IMR-90 (cell line): ENCODE measurements around the gene GAB1.

ENCODE experiments used
- BHLHE40 ChIP-seq: fragments of 150-350 bp; IDR thresholded peaks from 2 replicates; pipeline ENCODE4 v1.6.1; 2016; ENCODE audit warnings: mild to moderate bottlenecking, low read depth, low read length
- CEBPB ChIP-seq: IDR thresholded peaks from 2 replicates; pipeline ENCODE4 v1.6.1; 2012; ENCODE audit warnings: low read depth, low read length, improper control_type of control experiment
- MAFK ChIP-seq: IDR thresholded peaks from 2 replicates; pipeline ENCODE4 v1.6.1; 2012; ENCODE audit warnings: low read depth, low read length, improper control_type of control experiment
- MXI1 ChIP-seq: IDR thresholded peaks from 2 replicates; pipeline ENCODE4 v1.6.1; 2012; ENCODE audit warnings: low read depth, mild to moderate bottlenecking, low read length, moderate library complexity, borderline replicate concordance
- POLR2A ChIP-seq: IDR thresholded peaks from 2 replicates; pipeline ENCODE4 v1.6.1; 2012; ENCODE audit warnings: mild to moderate bottlenecking, low read depth, low read length
- RAD21 ChIP-seq: IDR thresholded peaks from 2 replicates; pipeline ENCODE4 v1.6.1; 2012; ENCODE audit warnings: low read length, improper control_type of control experiment
- RCOR1 ChIP-seq: IDR thresholded peaks from 2 replicates; pipeline ENCODE4 v1.6.1; 2012; ENCODE audit warnings: mild to moderate bottlenecking, low read length, improper control_type of control experiment; ENCODE audit not compliant: insufficient replicate concordance
- RFX5 ChIP-seq: IDR thresholded peaks from 2 replicates; pipeline ENCODE4 v1.8.0; 2012; ENCODE audit warnings: low read depth, mild to moderate bottlenecking, low read length, moderate library complexity
- SMC3 ChIP-seq: fragments of 150-350 bp; IDR thresholded peaks from 2 replicates; pipeline ENCODE4 v1.6.1; 2016; ENCODE audit warnings: low read depth, mild to moderate bottlenecking, antibody characterized with exemption, low read length, moderate library complexity
- TF ChIP-seq, protein P1 (sequence below): conservative IDR thresholded peaks from 2 replicates; pipeline ENCODE4 v1.5.1; 2012; ENCODE audit warnings: mild to moderate bottlenecking, low read depth, low read length, improper control_type of control experiment
- TF ChIP-seq, protein P2 (sequence below): fragments of 150-350 bp; IDR thresholded peaks from 2 replicates; pipeline ENCODE4 v1.6.1; 2017; ENCODE audit warnings: mild to moderate bottlenecking, antibody characterized with exemption, low read length, low read depth

DNA sequence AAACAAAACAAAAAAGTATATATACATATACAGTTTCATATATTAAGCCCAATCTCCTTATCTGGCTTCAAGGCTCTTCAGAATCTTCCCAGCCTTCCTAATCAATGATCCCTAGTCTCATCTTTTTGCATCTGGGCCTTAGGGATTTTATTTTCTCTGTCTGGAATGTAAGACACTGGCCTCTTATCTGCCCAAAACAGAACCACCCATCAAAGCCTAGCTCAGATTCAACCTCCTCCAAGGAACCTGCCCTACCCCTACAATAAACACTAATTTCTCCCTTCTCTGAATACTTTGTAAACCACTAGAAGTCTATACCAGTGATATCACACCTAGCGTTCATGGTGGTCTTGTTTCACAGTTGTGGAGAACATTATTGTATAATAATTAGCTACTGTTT, 23.2 kb upstream of the GAB1 start:
- TF ChIP-seq, protein P1, sequence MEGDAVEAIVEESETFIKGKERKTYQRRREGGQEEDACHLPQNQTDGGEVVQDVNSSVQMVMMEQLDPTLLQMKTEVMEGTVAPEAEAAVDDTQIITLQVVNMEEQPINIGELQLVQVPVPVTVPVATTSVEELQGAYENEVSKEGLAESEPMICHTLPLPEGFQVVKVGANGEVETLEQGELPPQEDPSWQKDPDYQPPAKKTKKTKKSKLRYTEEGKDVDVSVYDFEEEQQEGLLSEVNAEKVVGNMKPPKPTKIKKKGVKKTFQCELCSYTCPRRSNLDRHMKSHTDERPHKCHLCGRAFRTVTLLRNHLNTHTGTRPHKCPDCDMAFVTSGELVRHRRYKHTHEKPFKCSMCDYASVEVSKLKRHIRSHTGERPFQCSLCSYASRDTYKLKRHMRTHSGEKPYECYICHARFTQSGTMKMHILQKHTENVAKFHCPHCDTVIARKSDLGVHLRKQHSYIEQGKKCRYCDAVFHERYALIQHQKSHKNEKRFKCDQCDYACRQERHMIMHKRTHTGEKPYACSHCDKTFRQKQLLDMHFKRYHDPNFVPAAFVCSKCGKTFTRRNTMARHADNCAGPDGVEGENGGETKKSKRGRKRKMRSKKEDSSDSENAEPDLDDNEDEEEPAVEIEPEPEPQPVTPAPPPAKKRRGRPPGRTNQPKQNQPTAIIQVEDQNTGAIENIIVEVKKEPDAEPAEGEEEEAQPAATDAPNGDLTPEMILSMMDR, result no peak
- TF ChIP-seq POLR2A, result no peak
- no peak for TF ChIP-seq MXI1
- no peak for TF ChIP-seq RCOR1
- TF ChIP-seq, protein P2, sequence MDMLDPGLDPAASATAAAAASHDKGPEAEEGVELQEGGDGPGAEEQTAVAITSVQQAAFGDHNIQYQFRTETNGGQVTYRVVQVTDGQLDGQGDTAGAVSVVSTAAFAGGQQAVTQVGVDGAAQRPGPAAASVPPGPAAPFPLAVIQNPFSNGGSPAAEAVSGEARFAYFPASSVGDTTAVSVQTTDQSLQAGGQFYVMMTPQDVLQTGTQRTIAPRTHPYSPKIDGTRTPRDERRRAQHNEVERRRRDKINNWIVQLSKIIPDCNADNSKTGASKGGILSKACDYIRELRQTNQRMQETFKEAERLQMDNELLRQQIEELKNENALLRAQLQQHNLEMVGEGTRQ, result no peak
- TF ChIP-seq BHLHE40, result no peak
- no peak for TF ChIP-seq CEBPB
- TF ChIP-seq RAD21, result no peak
- no peak for TF ChIP-seq RFX5
- TF ChIP-seq SMC3, result no peak
- TF ChIP-seq MAFK, result no peak
